GM12872 (cell line): ENCODE data around the gene DNAAF9.

ENCODE experiments used
- CTCF ChIP-seq: IDR thresholded peaks from 3 replicates; pipeline ENCODE4 v1.5.1; 2011; ENCODE audit warnings: low read depth, mild to moderate bottlenecking, low read length, moderate library complexity; ENCODE audit not compliant: insufficient read depth

The DNAAF9 gene

GRCh38 chr20:3402453-3402852 is 5.0 kb downstream of the DNAAF9 start:
- no peak for TF ChIP-seq CTCF

GRCh38 chr20:3400260-3401155 is 7.0 kb downstream of the DNAAF9 start:
- no peak for TF ChIP-seq CTCF

GRCh38 chr20:3398681-3399252 is 8.7 kb downstream of the DNAAF9 start:
- no peak for TF ChIP-seq CTCF

GRCh38 chr20:3396492-3396891 is 11.0 kb downstream of the DNAAF9 start:
- TF ChIP-seq CTCF = no peak

- no peak for TF ChIP-seq CTCF
Observed at GRCh38 chr20:3392756-3393155, 14.7 kb downstream of the DNAAF9 start.

GRCh38 chr20:3390759-3391425 is 16.6 kb downstream of the DNAAF9 start:
- TF ChIP-seq CTCF = no peak

- TF ChIP-seq CTCF = no peak
Observed at GRCh38 chr20:3383878-3384495, 23.5 kb downstream of the DNAAF9 start.
